Vagina (tissue), 2 donors: Measurements from ENCODE around the gene CETN1.

Experiments used
- CTCF ChIP-seq, 3 experiments: fragments of 450-650 bp in 2 of 3; fragments of 200-600 bp in 1 of 3; sonication (generic) in 1 of 3; IDR thresholded peaks; one replicate each; pipeline ENCODE4 v1.5.1; 2017 to 2019; ENCODE audit warnings: antibody characterized with exemption in 3 of 3, mild to moderate bottlenecking in 2 of 3, moderate library complexity in 2 of 3
- POLR2A ChIP-seq, 2 donors: fragments of 450-650 bp; IDR thresholded peaks; one replicate each; pipeline ENCODE4 v1.6.1; 2017; ENCODE audit warnings: antibody characterized with exemption in 2 of 2, mild to moderate bottlenecking in 2 of 2, moderate library complexity in 2 of 2

GRCh38 chr18:574149-574860, 5.9 kb upstream of the CETN1 start:
- no peak for TF ChIP-seq CTCF (IDR thresholded peaks at IDR 0.05)
- TF ChIP-seq POLR2A (IDR thresholded peaks at IDR 0.05), result no peak
